HG03097 (cell line): ENCODE measurements around the gene RYR1.
"Not testable (repeated sequence)": the region's sequence is repeated elsewhere in the genome, so short reads cannot be mapped to it uniquely, and the experiment has no call there.

ENCODE experiments used
- ATAC-seq: cut with Tn5 transposase; IDR thresholded peaks from one replicate; pipeline ENCODE4 v1.9.1; 2021; ENCODE audit not compliant: unreplicated experiment, low FRiP score

RYR1 gene

DNA sequence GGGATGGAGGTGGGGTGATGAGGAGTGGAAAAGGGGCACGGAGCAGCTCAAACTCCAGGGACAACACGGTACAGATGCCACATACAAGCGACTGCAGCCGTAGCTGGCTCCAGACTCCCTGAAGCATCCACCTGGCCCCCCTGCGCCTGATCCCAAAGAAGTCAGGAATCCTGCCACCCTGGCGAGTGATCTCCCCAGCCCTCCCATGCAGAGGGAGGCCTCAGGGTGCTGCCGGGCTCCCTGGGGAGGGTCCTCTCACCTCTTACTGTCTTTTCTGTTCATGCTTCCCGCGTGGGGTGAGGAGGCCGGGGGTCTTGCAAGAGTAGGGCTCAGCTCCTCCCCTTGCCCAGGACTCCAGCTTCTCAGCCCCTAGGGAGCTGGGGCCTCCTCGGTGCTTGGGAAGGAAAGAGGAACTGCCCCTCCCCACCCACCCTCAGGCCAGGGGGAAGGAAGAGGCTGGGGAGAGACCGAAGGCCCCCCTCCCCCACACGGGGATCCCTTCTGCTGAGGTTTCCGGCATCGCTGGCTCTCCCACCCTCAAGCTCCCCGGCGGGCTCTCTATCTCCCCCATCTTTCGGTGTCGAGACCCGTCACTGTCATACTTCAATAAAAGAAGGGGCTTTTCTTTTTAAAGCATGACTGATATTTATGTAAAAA is 7.6 kb upstream of the RYR1 start, which contains the start of gene RASGRP4:
TSS of gene RASGRP4 (minus strand) at position 410 of the 657 bp plus-strand sequence. CDS start at position 282, 128 bp downstream.
- ATAC-seq: no peak

GRCh38 chr19:38427035-38427677 is 6.3 kb upstream of the RYR1 start:
- ATAC-seq: not testable (repeated sequence)

GRCh38 chr19:38429055-38429810 is 4.3 kb upstream of the RYR1 start:
- no peak for ATAC-seq

- ATAC-seq: no peak
Measured at GRCh38 chr19:38429811-38430156, 3.7 kb upstream of the RYR1 start.

GRCh38 chr19:38430931-38431330 is 2.6 kb upstream of the RYR1 start:
- ATAC-seq: no peak

DNA sequence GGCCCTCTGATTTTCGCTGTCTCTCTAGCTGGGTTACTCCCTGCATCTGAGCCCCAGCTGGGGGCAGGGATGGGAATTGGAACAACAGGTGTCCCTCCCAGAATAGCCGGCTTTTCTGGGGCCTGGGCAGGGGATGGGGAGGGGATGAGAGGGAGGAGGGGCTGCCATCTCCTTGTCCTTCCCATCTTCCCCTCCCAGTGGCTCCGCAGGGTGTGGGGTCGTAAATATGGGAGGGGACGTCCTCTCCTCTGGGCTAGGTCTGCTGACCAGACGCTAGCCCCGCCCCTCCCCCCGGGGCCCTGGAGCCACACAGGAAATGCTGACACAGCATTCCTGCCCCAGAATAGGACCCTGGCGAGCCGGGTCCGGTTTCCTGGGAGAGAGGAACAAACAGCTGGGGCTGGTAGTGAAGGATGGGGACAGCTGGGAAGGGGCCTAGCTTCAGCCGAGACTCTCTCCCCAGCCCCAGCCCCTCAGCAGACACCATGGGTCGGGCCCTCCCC is 1.1 kb downstream of the RYR1 start:
- ATAC-seq: no peak

GRCh38 chr19:38437295-38437694 is 3.8 kb downstream of the RYR1 start:
- ATAC-seq: no peak

DNA sequence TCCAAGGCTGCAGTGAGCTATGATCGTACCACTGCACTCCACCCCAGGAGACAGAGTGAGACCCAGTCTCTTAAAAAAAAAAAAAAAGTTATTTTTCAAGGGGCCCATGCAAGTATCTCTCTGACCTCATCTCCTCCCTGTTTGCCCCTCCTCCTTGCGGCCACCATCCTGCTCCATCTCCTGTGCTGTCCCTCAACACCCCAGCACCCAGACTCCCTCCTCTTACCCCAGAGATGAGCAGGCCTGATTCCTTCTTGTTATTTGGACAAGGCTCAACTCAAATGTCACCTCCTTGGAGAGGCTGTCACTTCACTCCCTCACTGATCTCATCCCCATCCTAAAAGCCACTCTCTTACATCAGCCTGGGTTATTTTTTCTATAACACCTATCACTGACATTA is 4.4 kb downstream of the RYR1 start:
- no peak for ATAC-seq

- no peak for ATAC-seq
Measured at GRCh38 chr19:38440592-38440991, 7.1 kb downstream of the RYR1 start.

- no peak for ATAC-seq
Measured at GRCh38 chr19:38441657-38442348, 8.3 kb downstream of the RYR1 start.

DNA sequence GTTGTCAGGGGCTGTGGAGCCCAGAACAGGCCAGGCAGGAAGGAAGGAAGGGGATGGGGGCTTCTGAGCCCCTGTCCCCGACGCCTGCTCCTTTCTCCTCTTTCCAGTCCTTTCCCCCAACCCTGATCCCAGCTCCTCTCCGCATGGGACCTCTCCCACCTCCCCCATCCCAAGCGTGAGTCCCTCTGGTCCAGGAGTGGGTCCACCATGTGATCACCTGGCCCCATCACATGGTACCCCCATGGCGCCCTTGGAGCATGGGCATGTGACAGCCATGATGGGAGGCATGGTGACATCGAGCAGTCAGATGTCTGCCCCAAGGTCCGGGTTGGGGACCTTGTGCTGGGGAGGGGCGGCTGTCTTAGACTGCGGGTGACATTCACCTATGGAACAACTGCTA is 9.2 kb downstream of the RYR1 start:
- no peak for ATAC-seq

DNA sequence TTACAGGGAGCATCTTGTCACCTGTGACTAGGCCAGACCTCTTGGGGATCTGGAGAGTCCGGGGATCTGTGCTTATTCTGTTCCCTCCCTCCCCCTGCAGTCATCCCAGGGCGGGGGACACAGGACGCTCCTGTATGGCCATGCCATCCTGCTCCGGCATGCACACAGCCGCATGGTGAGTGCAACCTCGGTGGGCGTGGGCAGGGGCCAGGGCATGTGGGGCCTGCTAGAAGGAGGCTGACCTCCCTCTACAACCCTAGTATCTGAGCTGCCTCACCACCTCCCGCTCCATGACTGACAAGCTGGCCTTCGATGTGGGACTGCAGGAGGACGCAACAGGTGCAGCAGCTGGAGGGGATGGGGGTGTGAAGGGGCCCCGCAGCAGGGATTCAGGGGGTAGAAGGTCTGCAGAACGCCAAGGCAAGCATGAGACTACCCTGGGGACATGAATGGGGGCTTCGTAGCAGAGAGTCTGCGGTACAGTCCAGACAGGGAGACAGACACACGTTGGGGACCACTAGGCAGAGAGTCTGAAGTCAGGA is 10.0 kb downstream of the RYR1 start:
- no peak for ATAC-seq

DNA sequence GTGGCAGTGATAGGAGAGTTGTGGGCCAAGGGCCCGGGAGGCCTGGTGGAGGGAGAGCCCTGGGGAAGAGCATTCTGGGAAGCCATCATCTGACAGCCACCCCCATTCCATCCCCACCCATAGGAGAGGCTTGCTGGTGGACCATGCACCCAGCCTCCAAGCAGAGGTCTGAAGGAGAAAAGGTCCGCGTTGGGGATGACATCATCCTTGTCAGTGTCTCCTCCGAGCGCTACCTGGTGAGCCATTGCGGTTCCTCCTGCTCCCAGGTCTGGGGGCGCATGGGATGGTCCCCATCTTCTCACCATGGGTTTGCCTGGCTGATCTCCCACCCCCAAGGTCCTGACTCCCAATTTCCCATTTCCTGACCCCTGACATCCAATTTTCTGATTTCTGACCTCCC is 10.5 kb downstream of the RYR1 start:
- no peak for ATAC-seq

- no peak for ATAC-seq
Measured at GRCh38 chr19:38445362-38445761, 11.9 kb downstream of the RYR1 start.

- ATAC-seq: no peak
Measured at GRCh38 chr19:38448225-38448624, 14.7 kb downstream of the RYR1 start.

- ATAC-seq: no peak
Measured at GRCh38 chr19:38449518-38449917, 16.0 kb downstream of the RYR1 start.

DNA sequence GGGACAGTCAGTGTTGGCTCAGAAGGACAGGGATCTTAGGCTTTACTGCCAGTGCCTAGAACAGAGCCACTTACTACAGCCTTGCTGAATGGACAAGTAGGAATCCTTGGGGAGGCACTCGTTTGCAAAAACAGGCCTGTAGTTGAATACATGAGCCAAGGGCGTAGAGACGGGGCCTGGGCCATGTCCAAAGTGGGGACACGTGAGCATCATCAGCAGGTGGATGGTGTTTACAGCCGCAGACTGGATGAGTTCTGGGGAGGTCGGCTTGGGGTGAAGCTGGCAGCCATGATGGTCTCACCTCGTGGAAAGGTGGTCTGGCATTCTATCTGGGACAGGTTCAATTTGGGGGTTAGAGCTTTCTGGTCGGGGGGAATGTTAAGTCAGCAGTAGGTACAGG is 17.5 kb downstream of the RYR1 start:
- ATAC-seq: no peak

DNA sequence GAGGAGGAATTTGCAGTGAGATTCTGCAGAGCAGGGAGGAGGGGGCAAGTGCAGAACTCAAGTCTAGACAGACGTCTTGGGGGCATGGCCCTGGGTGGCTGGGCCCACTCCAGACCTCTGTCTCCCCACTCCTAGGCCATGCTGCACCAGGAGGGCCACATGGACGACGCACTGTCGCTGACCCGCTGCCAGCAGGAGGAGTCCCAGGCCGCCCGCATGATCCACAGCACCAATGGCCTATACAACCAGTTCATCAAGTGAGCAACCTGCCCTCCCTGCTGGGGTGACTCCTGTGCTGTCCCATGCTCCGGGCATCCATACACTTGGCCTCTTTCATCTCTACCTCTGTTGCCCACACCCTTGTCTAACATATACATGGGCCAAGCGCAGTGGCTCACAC is 18.1 kb downstream of the RYR1 start:
- ATAC-seq: no peak

GRCh38 chr19:38452430-38453366 is 19.2 kb downstream of the RYR1 start:
- no peak for ATAC-seq

DNA sequence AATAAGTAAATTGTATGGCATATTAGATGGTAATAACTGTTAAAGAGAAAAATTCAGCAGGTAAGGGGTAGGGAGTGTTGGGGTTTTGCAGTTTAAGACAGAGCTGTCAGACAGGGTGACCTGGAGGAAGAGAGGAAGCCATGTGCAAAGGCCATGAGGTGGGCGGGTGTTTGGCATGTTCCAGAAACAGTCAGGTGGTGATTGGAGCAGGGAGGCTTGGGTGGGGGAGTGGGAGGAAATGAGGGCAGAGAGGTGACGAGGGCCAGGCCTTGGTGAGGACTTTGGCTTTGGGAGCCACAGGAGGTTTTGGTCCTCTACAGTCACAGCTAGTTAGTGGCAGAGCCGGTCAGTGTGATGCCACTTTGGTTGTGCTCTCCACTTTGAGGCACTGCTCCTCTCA is 20.1 kb downstream of the RYR1 start:
- ATAC-seq: no peak
